Effector memory CD4-positive, alpha-beta T cell (primary cell): ENCODE measurements around the gene TRABD2B.

Experiments used
- DNase-seq, 3 donors: peaks; one replicate each; pipeline ENCODE4 v3.0.0-alpha.2; 2020
- H3K27ac ChIP-seq: 2 replicates; pipeline ENCODE4 v1.7.0; 2013; ENCODE audit warnings: mild to moderate bottlenecking, low read length, moderate library complexity; ENCODE audit not compliant: insufficient read depth, poor library complexity, severe bottlenecking
- H3K27me3 ChIP-seq: replicated peaks from 2 replicates; pipeline ENCODE4 v1.7.0; 2013; ENCODE audit warnings: mild to moderate bottlenecking, low read length; ENCODE audit not compliant: insufficient read depth, control insufficient read depth, poor library complexity, severe bottlenecking
- H3K36me3 ChIP-seq: 2 replicates; pipeline ENCODE4 v1.7.0; 2013; ENCODE audit warnings: mild to moderate bottlenecking, low read length, moderate library complexity; ENCODE audit not compliant: control insufficient read depth, insufficient read depth
- H3K4me1 ChIP-seq: 2 replicates; pipeline ENCODE4 v1.7.0; 2013; ENCODE audit warnings: low read length, mild to moderate bottlenecking; ENCODE audit not compliant: control insufficient read depth, insufficient read depth, poor library complexity, severe bottlenecking
- H3K4me3 ChIP-seq: 2 replicates; pipeline ENCODE4 v1.7.0; 2013; ENCODE audit warnings: low read length, low read depth, mild to moderate bottlenecking; ENCODE audit not compliant: insufficient read depth, poor library complexity, severe bottlenecking
- H3K9me3 ChIP-seq: 2 replicates; pipeline ENCODE4 v1.7.0; 2013; ENCODE audit warnings: mild to moderate bottlenecking, low read length, moderate library complexity; ENCODE audit not compliant: control insufficient read depth

Gene TRABD2B

DNA sequence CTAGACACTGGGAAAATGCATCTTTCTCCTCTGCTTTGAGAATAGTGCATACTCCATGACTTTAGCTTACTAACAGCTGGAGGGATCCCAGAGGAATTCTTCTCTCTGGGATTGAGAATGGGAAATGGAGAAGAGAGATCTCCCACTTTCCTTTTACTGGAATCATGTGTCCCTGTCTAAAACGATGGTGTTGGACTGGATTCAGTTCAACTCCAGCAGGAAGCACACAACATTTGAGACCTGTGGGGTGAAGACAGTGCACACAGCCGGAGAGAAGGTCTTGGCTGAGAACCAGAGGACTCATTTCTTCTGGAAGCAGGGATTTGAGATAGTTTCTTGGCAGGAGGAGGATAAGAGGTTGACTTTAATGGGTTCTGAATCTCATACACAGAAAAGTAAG is 58.7 kb downstream of the TRABD2B start:
- Histone ChIP-seq H3K27ac (no peak overlapping the region), H3K4me1 (no peaks in the 10 kb centered on the region), H3K36me3 (no peaks in the 10 kb centered on the region), H3K27me3 (peaks cover 3% of the 10 kb centered on the region), H3K4me3 (no peak overlapping the region), H3K9me3 (no peaks in the 10 kb centered on the region)
- no peak for DNase-seq

GRCh38 chr1:47937586-47938254 is 59.5 kb downstream of the TRABD2B start:
- peaks cover 3% of the 10 kb centered on the region for H3K27me3 ChIP-seq
- H3K9me3 ChIP-seq, result no peaks in the 10 kb centered on the region
- H3K36me3 ChIP-seq, result no peaks in the 10 kb centered on the region
- no peak overlapping the region for H3K4me3 ChIP-seq
- no peak overlapping the region for H3K27ac ChIP-seq
- H3K4me1 ChIP-seq, result no peaks in the 10 kb centered on the region
- DNase-seq, result no peak

GRCh38 chr1:47936916-47937551 is 60.2 kb downstream of the TRABD2B start:
- no peaks in the 10 kb centered on the region for H3K9me3 ChIP-seq
- no peak for DNase-seq
- H3K36me3 ChIP-seq, result no peaks in the 10 kb centered on the region
- no peak overlapping the region for H3K27ac ChIP-seq
- H3K4me3 ChIP-seq, result no peak overlapping the region
- no peaks in the 10 kb centered on the region for H3K4me1 ChIP-seq
- peaks cover 6% of the 10 kb centered on the region for H3K27me3 ChIP-seq

GRCh38 chr1:47935856-47936255 is 61.3 kb downstream of the TRABD2B start:
- Histone ChIP-seq H3K27ac (no peak overlapping the region), H3K27me3 (peaks cover 6% of the 10 kb centered on the region)

DNA sequence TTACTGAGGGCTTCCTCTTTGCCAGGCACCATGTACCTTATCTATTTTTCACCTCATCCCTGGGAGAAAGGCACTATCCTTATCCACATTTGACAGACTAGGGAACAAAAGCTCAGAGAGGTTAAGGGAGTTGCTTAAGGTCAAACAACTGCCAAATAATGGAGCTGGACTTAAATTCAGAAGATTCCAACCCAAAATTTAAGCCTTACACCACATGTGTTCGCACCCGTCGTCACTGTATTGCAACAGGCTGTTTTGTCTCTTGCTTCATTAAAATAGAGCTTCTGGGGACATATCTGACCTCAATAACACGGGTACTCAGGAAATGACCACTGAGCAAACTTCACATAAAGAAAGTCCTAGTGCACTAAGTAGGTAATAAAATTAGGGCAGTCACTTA is 62.0 kb downstream of the TRABD2B start:
- Histone ChIP-seq H3K27ac (no peak overlapping the region), H3K36me3 (no peaks in the 10 kb centered on the region), H3K9me3 (no peaks in the 10 kb centered on the region), H3K27me3 (peaks cover 6% of the 10 kb centered on the region), H3K4me3 (no peak overlapping the region), H3K4me1 (no peaks in the 10 kb centered on the region)
- DNase-seq, result no peak

More at GRCh38 chr1:47935856-47936255, 61.3 kb downstream of the TRABD2B start:
- Histone ChIP-seq H3K4me3 (no peak overlapping the region), H3K4me1 (no peaks in the 10 kb centered on the region), H3K9me3 (no peaks in the 10 kb centered on the region), H3K36me3 (no peaks in the 10 kb centered on the region)
- DNase-seq, result no peak

DNA sequence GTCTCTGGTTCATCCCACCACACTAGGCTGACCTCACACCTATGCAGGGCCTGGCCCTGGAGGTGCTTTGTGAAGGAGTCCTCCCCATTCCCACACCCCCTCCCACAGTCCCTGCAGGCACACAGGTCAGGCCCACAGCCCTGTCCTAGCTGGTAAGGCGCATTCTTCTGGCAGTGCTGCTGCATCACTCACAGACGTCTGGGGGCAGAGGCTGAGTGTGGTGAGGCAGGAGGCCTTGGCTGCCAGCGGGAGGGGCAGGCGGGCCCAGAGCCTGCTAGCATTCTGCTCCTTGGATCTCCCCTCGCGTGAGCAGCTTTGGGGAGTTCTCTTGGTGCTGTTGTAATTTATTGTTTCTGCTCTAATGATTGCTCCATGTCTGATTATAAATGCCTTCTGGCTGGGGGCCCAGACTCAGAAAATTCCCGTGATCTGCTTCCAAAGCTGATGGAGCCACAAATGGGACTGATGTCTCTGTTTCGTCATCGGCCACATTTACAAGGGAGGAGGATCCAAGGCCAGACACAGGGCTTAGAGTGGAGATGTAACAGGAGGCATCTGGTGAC is 62.9 kb downstream of the TRABD2B start:
- Histone ChIP-seq H3K4me1 (no peaks in the 10 kb centered on the region), H3K36me3 (no peaks in the 10 kb centered on the region), H3K9me3 (no peaks in the 10 kb centered on the region), H3K4me3 (no peak overlapping the region), H3K27ac (no peak overlapping the region), H3K27me3 (peaks cover 3% of the 10 kb centered on the region)
- DNase-seq, result no peak

GRCh38 chr1:47932743-47933142 is 64.4 kb downstream of the TRABD2B start:
- Histone ChIP-seq H3K9me3 (no peaks in the 10 kb centered on the region), H3K27ac (no peak overlapping the region), H3K27me3 (peaks cover 3% of the 10 kb centered on the region), H3K4me1 (no peaks in the 10 kb centered on the region), H3K4me3 (no peak overlapping the region), H3K36me3 (no peaks in the 10 kb centered on the region)
- DNase-seq, result no peak

DNA sequence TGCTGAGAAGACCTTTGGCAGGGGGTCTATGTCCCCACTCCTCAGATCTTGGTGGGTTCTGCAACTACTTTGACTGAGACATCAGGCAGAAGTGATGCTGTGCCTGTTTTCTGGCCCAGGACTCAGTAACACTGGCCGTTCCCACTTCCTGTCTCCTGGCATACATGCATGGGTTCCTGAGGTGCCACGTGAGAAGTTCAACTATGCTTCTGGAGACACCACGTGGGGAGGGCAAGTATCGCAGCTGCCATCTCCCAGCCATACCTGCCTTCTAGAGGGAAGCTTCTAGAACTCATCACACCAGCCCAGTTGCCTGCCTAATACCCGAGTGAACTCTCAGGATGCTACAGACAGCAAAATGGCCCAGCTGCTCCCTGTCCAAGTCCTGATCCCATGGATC is 65.8 kb downstream of the TRABD2B start:
- H3K4me3 ChIP-seq, result no peak overlapping the region
- no peaks in the 10 kb centered on the region for H3K9me3 ChIP-seq
- peaks cover 3% of the 10 kb centered on the region for H3K27me3 ChIP-seq
- H3K4me1 ChIP-seq, result no peaks in the 10 kb centered on the region
- H3K36me3 ChIP-seq, result no peaks in the 10 kb centered on the region
- DNase-seq, result no peak
- no peak overlapping the region for H3K27ac ChIP-seq

DNA sequence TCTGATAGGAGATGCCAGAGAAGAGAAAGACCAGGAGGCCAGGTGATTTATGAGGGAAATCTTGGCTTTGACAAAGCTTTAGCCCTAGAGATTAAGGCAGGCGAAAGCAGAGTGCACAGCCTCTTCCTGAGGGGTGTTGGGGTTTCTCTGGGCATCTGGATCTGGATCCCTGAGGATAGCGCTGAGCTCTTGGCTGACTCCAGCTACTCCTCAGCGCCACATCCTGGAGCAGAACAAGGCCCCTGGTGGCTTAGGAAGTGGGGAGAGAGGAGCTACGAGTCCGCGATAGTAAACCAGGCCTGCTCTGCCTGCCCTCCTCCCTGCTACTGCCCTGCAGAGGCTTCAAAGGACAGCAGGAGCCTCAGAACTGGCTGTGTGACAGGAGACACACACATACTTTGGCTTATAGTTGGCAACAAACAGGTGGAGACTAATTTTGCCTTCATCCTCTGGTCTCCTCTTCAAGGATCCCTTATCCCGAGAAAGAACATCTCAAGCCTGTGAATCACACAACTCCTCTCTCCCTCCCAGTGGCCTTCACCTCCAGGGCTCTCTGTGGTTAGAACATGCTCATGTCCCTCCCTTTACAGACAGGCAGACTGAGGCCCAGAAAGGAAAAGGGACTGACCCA is 66.9 kb downstream of the TRABD2B start:
- Histone ChIP-seq H3K9me3 (no peaks in the 10 kb centered on the region), H3K4me1 (no peaks in the 10 kb centered on the region), H3K27me3 (peaks cover 3% of the 10 kb centered on the region), H3K4me3 (no peak overlapping the region), H3K27ac (no peak overlapping the region), H3K36me3 (no peaks in the 10 kb centered on the region)
- no peak for DNase-seq

DNA sequence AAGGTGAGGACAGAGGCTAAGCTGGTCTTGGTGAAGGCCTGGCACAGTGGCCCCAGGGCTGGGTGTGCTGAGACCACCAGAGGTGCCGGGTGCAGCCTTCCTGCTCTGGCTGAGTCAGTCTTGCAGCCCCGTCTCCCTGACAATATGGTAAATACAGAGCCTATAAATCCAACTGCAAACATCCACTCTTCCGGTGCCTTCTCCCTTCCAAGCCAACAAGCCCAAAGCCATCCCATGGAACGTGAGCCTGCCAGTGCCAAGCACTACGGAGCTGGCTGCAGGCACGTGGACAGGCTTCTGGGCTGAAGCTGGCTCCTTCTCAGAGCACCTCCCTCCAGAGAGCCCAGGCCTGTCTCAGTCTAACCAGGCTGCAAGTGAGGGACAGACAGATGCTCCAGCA is 70.0 kb downstream of the TRABD2B start:
- Histone ChIP-seq H3K27me3 (no peaks in the 10 kb centered on the region), H3K36me3 (no peaks in the 10 kb centered on the region), H3K4me3 (no peak overlapping the region), H3K9me3 (no peaks in the 10 kb centered on the region), H3K4me1 (no peaks in the 10 kb centered on the region), H3K27ac (no peak overlapping the region)
- DNase-seq, result no peak
